A673 (cell line): ENCODE data around the gene GSTA1.

Source experiments
- CTCF ChIP-seq: fragments of 300-800, 200-600 bp; sonication (generic); conservative IDR thresholded peaks from 2 replicates; pipeline ENCODE4 v1.5.1; 2017; ENCODE audit warnings: low read depth, mild to moderate bottlenecking, antibody characterized with exemption, low read length, moderate library complexity, mixed read lengths
- EZH2 ChIP-seq: fragments of 200-600 bp; sonication (generic); IDR thresholded peaks from 2 replicates; pipeline ENCODE4 v1.6.1; 2017; ENCODE audit warnings: borderline replicate concordance, low read depth, mild to moderate bottlenecking, mixed read lengths, antibody characterized with exemption, low read length; ENCODE audit not compliant: poor library complexity, severe bottlenecking

- TF ChIP-seq CTCF (no peak), EZH2 (no peak)
Observed at GRCh38 chr6:52826513-52826912, 22.9 kb upstream of the GSTA1 start.
